NCI-H69 (cell line): ENCODE results near the gene CSTF3.
"Not testable (repeated sequence)": the region's sequence is repeated elsewhere in the genome, so short reads cannot be mapped to it uniquely, and the experiment has no call there.

Experiments used
- DNase-seq: peaks from one replicate; lab custom pipeline; 2025; lab: John Stamatoyannopoulos, UW

The CSTF3 gene

DNA sequence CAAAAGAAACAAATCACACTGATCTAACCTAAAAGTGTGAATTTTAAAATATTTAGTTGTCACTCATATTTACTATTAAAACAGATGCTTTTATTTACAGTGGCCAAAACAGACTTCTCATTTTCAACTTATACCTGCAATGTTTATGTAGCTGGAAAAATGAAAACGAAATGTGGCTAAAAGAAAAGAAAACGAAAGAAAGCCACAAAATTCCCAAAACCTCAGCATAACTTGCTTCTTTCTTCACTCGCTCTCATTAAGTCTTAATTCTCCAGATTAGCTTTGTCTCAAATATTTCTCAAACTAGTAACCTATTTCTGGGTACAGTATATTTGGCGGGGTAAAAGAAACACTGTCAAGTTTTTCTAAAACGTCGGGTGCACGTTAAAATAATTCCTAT lies 693 bp downstream of the CSTF3 start:
- peak; percentile 36 for DNase-seq

DNA sequence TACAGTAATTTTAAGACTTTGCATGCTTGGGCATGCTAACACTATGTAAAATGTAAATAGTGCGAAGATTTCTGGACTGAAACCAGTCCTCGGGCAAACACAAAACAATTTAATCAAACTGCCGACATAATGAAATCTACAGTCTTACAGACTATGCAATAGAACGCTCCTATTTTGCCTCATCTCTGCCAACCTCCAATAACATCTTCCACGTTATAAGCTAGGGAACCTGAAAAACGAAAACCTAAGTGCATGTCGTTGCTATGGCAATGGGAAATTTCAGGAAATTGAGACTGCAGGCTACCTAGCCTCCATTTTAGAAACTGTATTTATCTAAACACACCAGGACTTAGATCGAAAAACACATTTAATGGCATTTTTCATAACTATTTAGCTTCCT lies 1.1 kb downstream of the CSTF3 start:
- peak; percentile 66 for DNase-seq

DNA sequence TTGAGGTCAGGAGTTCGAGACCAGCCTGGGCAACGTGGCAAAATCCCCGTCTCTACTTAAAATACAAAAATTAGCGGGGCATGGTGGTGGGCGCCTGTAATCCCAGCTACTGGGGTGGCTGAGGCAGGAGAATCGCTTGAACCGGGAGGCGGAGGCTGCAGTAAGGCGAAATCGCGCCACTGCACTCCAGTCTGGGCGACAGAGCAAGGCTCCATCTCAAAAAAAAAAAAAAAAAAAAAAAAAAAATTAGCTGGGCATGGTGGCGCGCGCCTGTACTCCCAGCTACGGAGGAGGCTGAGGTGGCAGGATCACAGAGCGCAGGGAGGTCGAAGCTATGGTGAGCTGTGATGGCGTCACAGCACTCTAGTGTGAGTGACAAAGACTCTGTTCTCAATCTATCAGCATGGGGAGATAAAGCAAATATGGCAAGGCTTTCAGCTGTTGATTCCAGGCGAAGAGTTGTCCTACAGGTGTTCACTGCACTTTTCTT lies 1.9 kb downstream of the CSTF3 start:
- DNase-seq: peak; percentile 51

DNA sequence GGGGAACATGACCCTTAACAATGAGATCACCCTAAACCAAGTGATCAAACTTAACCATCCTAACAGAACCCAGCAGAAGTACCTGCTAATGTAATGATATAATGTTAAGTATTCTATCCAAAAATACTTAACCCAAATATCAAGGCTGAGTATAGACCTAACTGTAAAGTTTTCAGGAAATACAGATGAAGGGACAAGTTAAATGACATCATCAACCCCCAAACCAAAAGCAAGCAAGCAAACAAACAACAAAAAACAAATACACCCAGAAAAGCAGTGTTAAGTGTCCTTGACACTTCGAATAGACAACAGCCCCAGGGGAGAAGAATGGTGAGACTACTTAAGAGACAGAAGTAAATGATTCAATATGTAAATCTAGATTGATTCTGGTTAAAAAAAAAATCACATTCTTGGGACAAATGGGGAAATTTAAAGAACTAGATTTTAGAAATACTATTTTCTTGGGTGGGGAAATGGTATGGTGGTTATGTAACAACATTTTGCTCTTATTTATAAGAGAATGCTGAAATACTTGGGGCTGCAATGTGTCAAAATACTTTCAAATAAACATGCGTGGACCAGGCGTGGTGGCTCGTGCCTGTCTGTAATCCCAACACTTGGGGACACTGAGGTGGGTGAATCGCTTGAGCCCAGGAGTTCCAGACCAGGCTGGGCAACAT lies 2.5 kb downstream of the CSTF3 start:
- DNase-seq: peak; percentile 41

DNA sequence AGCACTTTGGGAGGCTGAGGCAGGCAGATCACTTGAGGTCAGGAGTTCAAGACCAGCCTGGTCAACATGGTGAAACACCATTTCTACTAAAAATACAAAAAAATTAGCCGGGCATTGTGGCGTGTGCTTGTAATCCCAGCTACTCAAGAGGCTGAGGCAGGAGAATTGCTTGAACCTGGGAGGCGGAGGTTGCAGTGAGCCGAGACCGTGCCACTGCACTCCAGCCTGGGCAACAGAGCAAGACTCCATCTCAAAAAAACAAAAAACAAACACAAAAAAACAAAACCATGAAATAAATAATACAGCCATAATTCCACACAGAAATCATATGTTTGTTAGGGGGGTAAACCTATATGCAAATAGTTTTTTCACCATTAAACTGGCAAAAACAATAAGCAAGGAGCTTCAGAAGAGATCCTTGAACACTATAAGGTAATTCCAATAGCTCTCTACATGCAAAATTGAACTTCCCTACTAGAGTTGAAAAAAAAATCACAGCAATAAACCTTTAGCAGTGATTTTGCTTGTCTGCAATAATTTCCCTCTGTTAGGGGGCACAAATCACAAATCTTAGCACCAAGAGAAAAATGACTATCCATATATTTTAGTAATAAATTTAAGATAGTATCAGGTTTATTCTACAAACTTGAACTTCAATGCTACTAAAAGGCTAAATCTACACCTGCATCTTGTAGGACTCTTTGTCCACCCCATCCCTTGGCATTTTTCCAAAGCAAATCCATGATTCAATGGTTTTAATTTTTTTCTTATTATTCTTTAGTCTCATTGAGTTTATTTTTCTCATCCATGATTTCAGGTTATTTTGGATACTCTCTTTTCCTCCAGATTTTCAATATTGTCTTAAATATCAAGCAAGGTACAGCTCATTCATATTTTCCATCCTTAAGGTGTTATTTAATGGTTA lies 3.9 kb downstream of the CSTF3 start:
- DNase-seq: peak; percentile 64

DNA sequence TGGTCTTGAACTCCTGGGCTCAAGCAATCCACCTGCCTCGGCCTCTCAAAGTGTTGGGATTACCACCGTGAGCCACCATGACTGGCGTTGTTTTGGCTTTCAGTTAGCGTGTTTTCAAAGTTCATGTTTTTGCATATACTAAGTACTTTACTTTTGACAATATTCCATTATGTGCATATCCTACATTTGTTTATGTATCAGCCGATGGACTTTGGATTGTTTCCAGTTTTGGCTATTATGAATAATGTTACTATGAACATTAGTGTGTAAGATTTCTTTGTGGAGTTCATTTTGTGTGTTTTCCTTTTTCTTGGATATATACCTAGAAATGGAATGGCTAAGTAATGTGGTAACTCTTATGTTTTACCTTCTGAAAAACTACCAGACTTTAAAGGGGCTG lies 9.9 kb downstream of the CSTF3 start:
- no peak for DNase-seq

DNA sequence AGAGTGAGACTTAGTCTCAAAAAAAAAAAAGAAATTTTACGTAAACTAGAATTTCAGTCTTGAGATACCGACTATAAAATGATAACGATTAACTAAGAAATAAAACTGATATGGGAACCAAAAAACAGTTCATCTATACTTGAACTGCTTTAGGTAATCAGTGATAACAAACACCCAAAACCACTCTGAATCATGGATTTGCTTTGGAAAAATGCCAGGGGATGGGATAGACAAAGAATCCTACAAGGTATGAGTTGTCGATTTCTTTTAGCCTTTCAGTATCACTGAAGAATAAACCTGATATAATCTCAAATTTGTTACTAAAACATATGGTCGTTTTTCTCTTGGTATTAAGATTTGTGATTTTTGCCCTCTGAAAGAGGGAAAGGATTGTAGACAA lies 13.7 kb downstream of the CSTF3 start:
- peak; percentile 34 for DNase-seq

DNA sequence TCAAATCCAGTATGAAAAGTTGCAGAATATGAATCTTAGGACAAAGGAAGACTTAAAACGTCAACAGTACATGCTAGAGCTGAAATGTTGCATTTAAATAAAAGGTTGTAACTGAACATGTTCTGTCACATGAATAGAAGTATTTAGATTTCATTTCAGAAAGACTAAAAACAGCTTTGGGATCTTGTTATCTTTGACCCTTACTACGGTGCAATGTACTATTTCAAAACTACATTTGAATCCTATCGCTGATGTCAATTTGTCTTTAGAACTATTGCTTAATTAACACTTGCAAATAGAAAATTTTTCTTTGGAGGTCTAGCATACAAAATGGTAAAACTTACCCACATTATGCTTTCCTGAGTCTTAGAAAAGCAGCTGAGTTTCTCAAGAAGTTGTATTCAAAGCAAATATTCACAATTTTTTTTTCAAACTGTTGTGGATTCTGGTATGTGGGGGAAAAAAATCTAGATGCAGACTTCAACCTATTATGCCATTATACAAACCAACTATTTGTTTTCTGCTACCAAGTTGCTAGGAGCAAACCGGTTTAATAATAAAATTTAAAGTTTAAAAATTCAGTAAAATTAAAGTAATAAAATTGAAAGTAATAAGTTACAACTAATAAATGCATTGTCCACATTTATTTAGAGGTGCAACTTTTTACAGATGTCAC lies 25.4 kb downstream of the CSTF3 start:
- no peak for DNase-seq

DNA sequence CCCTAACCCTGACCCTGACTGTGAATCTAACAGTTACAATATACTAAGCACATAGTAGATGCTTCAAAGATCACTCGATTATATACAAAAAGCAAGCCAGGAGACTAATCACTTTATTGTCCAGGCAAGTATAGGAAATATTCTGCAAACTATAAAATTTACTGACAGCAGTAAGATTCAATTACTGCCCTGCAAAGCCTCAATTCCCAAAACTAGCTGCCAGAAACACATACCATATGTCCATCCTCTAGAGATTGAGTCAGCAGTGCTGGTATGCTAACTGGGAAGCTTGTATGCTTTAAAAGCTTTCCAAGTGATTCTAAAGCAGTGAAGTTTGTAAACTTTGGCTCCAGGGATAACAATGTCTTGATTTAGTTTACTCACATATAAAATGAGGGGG lies 26.1 kb downstream of the CSTF3 start:
- DNase-seq: no peak

DNA sequence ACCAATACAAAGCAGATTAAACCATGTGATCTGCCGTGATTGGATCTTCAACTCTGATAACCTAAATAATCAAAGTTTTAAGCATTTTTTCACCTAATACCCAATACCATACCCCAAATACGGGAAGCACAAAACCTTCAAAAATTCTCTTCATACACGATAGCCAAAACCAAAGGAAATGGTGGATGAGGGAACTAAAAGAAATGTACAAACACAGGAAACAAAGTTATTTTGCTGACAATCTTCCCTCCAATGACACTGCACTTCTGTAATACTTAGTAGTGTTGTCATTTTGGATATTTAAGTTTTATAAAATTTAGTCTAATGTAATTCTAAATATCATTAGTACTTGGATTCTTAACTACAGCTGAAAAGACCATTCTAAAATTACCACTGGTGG lies 27.0 kb downstream of the CSTF3 start:
- no peak for DNase-seq

DNA sequence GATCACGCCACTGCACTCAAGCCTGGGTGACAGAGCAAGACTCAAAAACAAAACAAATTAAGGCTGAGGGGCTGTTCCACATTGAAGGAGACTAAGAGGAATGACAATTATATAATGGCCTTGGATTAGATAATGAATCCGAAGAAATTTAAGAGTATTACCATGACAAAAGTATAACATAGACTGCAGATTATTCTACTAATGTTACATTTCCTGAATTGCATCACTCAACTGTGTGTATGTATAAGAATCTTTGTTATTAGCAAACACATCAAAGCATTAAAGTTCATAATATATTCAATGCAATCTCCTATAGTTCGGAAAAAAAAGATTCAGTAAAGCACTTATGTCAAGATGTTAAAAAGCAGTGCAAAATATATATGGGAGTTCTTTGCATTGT lies 27.5 kb downstream of the CSTF3 start:
- DNase-seq: no peak

DNA sequence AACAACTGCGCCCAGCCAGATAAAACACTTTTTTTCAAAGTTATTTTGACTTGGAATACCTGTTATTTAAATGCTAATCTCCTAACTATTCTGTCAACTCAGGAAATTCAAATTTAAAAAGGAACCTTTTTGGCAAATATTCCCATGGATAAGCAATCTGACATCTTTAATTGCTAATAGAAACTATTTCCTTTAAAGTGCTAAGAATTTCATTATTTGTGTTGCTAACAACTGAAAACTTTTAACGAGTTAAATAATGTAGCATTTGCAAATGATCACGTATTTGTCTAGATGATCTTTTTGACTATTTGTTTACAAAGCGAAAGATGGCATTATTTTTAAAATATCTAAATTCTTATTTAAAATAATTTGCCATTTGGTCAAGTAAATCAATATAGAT lies 28.8 kb downstream of the CSTF3 start:
- no peak for DNase-seq

DNA sequence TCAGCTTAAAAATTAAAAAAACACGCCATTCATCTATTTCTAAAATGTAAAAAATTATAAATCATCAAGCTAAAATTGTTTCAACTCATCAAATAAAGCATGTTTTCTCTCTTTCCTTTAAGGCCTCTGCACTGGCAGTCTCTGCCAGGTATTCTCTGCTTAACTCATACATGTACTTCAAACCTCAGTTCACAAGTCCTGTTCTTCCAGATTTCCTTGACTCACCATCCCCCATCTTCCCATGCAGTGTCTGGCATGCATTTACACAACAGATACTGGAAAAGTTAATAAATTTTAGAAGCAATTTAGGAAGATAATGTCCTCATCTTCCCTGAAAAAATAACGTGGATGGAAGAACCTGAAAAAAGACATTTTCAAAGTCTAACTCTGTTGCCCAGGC lies 32.5 kb downstream of the CSTF3 start:
- no peak for DNase-seq

DNA sequence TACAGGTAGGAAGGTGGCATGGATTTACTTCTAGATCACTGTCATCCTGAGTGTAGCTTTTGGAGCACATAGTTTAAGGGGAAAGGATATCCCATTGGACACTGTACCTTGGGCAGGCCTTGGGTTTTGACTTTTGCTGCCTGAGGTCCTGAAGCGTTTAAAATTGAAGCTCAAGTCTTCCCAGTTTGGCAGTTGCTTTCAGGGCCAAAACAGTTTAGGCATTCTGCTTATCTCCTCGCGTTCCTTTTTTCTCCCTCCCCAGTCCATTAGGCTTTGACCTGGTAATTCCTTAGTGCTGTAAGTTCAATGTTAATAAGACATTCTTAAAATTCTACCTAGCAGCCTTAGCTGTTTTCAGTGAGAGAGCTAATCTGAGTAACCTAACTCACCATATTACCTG lies 35.7 kb downstream of the CSTF3 start:
- DNase-seq: no peak

DNA sequence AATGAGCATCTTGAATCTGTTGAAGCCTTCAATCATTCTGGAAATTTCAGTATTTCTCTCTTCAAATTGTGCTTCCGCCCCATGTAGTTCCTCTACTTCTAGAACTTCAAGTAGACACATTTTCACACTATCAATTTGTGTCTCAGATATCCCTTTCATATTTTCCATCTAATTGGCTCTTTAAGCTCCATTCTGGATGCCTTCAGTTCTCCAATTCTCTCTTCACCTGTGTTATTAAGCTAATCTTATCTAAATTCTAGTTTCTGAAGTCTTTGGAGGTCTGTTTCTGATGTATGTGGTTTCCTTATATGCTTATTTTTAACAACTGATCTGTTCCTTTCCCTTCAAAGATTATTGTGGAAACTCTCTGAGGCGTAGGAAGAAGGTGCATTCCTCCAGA lies 36.3 kb downstream of the CSTF3 start:
- DNase-seq: no peak

DNA sequence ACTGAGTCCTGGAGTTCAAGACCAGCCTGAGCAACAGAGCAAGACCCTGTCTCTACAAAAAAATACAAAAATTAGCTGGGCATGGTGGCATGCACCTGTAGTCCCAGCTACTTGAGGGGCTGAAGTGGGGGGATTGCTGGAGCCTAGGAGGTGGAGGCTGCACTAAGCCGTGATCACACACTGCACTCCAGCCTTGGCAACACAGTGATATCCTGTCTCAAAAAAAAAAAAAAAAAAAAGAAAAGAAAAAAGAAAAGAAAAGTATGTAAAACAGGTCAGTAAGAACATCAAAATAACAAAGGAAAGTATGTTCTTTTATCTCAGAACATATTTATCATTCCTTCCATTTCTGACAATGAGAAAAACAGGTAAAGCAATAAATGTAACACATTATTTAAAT lies 38.6 kb downstream of the CSTF3 start:
- DNase-seq: not testable (repeated sequence)

DNA sequence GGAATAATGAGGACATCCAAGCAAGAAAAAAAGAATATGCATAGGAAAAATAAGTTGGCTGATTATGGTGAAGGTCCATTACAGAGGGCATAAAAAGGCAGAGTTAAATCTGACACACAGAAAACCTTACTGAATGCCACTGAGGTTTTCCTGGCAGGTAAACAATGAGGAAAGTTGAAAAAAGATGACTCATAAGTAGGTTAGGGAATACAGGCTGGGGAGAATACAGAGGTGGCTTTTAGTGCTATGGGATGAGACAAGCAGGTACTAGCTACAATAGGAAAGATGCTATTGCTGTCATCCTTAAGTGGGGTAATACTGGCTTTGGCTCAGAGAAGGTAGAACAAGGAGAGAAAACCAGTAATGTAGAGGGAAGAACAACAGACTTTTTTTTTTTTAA lies 44.7 kb downstream of the CSTF3 start:
- peak; percentile 40 for DNase-seq

DNA sequence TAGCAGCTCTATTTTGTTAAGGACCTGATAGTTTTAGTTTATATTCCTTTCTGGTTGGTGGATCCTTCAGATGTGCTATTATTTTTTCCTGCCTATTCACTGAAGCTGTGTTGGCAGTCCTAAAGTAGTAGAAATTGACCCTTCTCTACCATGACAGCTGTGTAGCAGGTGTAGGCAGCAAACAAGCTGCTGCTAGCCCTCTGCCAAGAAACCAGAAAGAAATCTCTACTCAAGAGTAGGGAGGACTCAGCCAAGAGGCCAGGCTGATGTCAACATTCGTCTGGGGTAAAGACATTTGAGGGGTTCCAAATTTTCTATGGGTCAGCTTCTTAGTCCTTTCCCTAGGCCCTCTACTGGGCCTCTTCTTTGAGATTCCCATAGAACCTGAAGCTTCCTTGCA lies 51.2 kb downstream of the CSTF3 start:
- DNase-seq: peak; percentile 15

DNA sequence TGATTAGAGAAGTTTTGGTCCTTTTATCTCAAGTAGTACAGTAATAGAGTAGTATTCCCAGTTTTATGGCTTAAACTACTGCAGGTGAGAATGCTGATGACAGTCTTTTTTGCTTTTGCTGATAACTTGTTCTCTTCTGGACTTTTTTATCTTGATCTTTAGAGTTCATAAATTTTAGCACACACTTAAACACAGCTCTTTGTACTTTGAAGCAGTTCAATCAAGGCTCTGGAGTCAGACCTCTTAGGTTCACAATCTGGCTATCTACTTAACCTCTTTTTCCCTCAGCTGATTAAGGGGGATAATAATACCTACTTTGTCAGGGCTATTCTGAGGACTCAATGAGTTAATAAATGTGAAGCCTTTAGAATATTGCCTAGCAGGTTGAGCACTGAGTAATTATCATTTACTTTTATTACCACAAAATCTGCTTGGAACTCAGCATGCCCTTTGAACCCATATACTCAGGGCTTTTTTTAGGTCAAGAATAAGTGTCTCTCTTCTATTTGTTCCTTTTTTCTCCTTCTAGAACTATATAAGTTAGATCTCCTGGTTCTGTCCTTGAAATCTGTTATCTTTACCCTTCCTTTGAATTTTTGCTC lies 51.9 kb downstream of the CSTF3 start:
- no peak for DNase-seq

DNA sequence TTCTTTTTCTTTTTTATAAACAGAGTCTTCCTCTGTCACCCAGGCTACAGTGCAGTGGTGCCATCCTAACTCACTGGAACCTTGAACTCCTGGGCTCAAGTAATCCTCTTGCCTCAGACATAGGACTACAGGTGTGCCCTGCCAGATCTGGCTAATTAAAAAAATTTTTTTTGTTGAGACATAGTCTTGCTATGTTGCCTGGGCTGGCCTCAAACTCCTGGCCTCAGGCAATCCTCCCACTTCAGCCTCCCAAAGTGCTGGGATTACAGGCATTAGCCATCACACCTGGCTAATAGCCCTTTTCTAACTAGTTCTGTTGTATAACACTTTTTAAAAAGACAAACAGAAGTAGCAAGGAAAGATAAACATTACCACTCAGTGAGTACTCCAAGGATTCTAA lies 57.4 kb downstream of the CSTF3 start:
- DNase-seq: no peak

DNA sequence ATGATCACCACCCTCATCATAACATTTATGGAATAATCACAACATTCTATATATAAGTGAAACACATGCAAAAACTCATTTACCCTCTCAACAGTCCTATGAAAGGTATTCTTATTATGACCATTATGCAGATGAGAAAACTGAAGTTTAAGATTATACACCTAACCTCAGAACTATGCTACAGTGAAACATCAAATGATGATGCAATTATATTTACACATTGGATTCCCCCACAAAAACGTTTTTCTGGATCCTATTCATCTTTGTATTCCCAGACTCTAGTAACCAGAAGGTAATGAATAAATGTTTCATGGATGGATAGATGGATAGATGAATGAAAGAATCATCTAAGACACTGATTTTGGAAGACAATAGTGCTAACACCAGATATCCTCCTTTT lies 67.1 kb downstream of the CSTF3 start:
- no peak for DNase-seq

DNA sequence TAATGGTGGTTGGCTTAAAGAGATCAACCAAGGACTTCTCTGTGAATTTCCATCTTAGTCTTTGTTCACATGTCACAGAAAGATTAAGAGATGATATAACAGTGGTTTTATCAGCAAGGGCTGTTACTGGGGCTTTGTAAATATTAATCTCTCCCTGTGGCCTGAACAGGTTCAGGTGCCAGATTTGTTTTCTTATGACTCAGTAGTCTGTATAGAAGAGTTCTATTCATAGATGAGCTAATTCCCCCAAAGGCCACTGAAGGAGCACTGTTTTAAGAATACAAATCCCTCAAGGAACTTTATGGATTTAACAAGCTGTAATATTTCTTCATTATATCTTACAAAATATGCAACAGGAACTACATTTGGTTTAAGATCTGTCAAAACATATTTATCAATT lies 71.5 kb downstream of the CSTF3 start:
- peak; percentile 22 for DNase-seq
